ENCODE measurements around the gene DGCR8. TPM values are rescaled to one million over a fixed set of nuclear protein-coding genes. Genes with fewer than 3 reads are reported as not detected.

DGCR8 gene
- total RNA-seq, 1 experiment from 2014 or later: 23.0 TPM

DNA sequence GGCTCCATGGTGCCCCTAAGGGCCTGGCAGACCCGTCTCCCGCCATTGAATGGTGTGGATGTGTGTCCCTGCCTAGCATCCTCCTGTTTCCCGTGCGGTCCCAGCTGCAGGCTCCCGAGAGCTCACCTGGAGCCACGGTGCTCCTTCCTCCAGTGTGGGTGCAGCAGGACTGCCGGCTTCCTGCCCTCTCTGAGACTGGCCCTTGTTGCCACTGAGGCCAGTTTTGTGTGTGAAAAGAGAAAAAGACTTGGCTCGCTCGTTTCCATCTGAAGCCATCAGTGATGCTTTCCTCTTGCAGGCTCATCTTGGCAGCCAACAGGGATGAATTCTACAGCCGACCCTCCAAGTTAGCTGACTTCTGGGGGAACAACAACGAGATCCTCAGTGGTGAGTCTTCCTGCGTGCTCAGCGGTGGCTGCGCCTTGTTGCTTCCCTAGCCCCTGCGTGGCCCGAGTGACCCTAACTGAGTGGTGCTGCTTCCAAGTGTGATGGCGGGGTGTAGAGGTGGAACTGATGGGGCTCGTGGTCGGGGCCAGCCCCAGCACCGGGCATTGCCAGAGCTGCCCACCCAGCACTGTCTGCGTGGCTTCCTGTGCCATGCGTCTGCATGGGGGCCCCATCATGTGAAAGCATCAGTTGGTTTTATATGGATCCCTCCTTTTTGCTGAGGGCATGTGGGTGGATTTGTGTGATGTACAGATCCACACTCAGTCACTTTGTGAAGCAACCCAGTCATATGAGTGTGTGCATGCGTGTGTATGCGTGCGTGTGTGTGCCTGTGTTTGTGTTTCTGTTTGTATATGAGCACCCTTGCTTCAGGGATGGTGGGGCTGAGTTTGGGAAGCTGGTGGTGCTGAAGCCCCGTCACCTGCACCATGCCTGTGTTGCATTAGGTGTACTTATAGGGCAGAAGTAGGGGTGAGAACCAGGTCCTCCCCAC is 36.7 kb upstream of the DGCR8 start:
- H3K27me3 ChIP-seq (ENCODE audit: control insufficient read depth, insufficient read depth, low read length): no peaks in the 10 kb centered on the region
- no peaks in the 10 kb centered on the region; the same call in 1 of the 2 replicates for H3K36me3 ChIP-seq (replicated peaks; ENCODE audit: control insufficient read depth, insufficient read depth, low read length)
- DNase-seq: no peak
- H3K4me3 ChIP-seq (ENCODE audit: insufficient read depth, low read depth, low read length): no peak overlapping the region

DNA sequence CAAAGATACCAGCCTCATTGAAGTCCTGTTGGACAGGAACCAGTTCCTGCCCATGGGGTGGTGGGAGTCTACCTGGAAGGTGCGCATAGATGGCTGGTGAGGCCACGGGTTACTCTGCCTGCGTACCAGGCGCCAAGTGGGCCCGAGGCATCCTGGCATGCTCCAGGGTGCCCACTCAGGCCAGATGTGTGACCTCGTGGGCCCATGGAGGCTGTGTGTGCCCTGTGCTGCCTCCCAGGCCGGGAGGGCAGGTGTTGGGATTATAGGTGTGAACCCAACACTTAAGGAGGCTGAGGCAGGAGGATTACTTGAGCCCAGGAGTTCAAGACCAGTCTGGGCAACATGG is 36.1 kb upstream of the DGCR8 start:
- no peaks in the 10 kb centered on the region; the same call in 1 of the 2 replicates for H3K36me3 ChIP-seq (replicated peaks; ENCODE audit: control insufficient read depth, insufficient read depth, low read length)
- H3K27me3 ChIP-seq (ENCODE audit: control insufficient read depth, insufficient read depth, low read length): no peaks in the 10 kb centered on the region
- DNase-seq: no peak
- H3K4me3 ChIP-seq (ENCODE audit: insufficient read depth, low read depth, low read length): no peak overlapping the region

DNA sequence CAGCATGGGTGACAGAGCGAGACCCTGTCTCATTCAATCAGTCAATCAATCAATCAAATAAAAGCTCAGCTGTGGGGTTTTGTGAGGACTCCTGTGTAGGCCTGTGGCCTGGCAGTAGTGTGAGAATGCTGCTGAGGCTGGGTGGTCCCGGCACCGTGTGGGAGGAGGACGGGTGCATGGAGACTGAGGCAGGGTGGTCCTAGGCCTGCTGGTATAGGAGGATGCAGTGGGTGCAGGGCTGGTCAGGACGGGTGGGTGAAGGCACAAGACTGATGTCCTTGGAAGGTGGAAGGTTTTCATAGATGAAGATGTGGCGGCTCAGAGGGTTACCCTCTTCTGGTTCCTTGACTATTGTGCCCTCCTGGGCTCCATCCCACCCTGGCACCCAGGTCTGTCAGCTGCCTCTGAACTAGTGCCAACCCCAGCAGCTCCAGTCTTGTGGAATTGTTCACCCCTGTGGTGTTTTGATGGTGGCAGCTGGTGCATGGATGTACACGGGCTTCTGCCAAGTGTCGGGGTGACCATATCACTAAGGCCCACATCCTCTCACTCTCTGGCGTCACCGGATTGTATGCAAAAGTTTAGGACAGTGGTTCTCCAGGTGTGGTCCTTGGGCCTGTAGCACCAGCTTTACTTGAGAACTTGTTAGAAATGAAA is 35.4 kb upstream of the DGCR8 start:
- Histone ChIP-seq H3K36me3 (replicated peaks; ENCODE audit: control insufficient read depth, insufficient read depth, low read length) (no peaks in the 10 kb centered on the region; the same call in 1 of the 2 replicates), H3K4me3 (ENCODE audit: insufficient read depth, low read depth, low read length) (no peak overlapping the region), H3K27me3 (ENCODE audit: control insufficient read depth, insufficient read depth, low read length) (no peaks in the 10 kb centered on the region)
- DNase-seq: no peak

GRCh38 chr22:20046730-20047129 is 33.3 kb upstream of the DGCR8 start:
- Histone ChIP-seq H3K4me3 (ENCODE audit: insufficient read depth, low read depth, low read length) (no peak overlapping the region), H3K27me3 (ENCODE audit: control insufficient read depth, insufficient read depth, low read length) (no peaks in the 10 kb centered on the region), H3K36me3 (replicated peaks; ENCODE audit: control insufficient read depth, insufficient read depth, low read length) (no peaks in the 10 kb centered on the region; the same call in 1 of the 2 replicates)
- no peak for DNase-seq

GRCh38 chr22:20051927-20052308 is 28.1 kb upstream of the DGCR8 start:
- no peaks in the 10 kb centered on the region for H3K27me3 ChIP-seq (ENCODE audit: control insufficient read depth, insufficient read depth, low read length)
- no peak overlapping the region for H3K4me3 ChIP-seq (ENCODE audit: insufficient read depth, low read depth, low read length)
- no peaks in the 10 kb centered on the region for H3K36me3 ChIP-seq (replicated peaks; ENCODE audit: control insufficient read depth, insufficient read depth, low read length)
- DNase-seq: no peak

DNA sequence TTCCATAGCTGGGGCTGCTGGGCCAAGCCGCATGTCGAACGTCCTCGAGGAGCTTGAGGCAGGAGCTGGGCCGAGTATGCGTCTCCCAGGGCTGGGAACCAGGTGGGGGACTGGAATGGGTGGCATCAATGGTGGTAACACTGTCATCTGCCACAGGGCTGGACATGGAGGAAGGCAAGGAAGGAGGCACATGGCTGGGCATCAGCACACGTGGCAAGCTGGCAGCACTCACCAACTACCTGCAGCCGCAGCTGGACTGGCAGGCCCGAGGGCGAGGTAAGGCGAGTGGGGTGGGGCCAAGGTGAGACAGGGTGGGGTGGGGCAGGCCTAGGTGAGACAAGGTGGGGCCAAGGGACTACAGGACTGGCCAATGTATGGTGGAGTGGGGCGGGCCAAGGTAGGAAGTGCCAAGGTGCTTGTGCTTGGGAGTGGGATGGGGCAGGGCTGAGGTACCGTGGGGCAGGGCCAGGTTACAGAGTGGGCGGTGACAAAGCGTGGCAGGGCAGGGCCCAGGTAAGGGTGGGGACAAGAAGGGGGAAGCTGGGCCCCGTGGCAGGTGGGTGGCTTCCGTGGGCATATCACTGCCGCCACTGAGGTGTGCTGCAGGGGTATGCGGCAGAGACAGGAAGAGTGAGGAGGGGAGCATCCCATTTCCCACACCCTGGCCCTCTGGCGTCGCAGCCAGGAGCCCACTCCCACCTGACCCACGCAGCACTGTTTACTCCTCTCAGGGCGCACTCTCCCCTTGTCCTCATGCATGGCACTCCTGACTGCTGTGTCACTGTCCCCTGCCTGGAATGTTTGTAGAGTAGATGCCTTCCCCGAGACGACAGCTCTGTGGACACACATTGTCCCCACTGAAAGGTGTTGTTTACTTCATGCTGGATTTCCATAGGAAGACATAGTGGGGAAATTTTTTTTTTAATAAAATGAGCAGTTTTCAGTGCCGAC is 27.5 kb upstream of the DGCR8 start:
- Histone ChIP-seq H3K4me3 (ENCODE audit: insufficient read depth, low read depth, low read length) (no peak overlapping the region), H3K36me3 (replicated peaks; ENCODE audit: control insufficient read depth, insufficient read depth, low read length) (no peaks in the 10 kb centered on the region), H3K27me3 (ENCODE audit: control insufficient read depth, insufficient read depth, low read length) (no peaks in the 10 kb centered on the region)
- no peak for DNase-seq

DNA sequence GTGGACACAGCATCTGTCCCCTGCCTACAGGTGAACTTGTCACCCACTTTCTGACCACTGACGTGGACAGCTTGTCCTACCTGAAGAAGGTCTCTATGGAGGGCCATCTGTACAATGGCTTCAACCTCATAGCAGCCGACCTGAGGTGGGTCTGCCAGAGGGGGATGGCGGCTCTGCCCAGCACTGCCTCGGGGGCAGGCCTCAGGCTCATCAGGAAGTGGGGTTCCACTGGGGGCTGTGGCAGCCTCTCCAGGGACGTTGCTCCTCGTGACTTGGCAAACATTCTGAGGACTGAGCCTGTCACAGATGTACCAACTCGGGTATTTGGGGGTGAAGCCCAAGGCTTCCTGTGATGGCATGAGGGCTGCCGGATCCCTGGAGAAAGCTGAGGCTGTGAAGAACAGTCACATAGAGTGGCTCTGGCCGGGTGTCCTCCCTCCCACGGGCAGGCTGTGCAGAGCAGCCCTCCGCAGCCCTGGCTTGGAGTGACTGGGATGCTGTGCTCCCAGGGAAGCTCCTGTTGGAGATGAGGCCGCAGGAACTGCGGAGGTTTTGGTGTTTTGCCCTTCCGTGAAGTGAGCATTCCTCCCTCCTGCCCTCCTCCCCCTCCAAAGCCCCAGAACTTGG is 26.5 kb upstream of the DGCR8 start:
- H3K4me3 ChIP-seq (ENCODE audit: insufficient read depth, low read depth, low read length): no peak overlapping the region
- DNase-seq: no peak
- no peaks in the 10 kb centered on the region for H3K36me3 ChIP-seq (replicated peaks; ENCODE audit: control insufficient read depth, insufficient read depth, low read length)
- no peaks in the 10 kb centered on the region for H3K27me3 ChIP-seq (ENCODE audit: control insufficient read depth, insufficient read depth, low read length)

DNA sequence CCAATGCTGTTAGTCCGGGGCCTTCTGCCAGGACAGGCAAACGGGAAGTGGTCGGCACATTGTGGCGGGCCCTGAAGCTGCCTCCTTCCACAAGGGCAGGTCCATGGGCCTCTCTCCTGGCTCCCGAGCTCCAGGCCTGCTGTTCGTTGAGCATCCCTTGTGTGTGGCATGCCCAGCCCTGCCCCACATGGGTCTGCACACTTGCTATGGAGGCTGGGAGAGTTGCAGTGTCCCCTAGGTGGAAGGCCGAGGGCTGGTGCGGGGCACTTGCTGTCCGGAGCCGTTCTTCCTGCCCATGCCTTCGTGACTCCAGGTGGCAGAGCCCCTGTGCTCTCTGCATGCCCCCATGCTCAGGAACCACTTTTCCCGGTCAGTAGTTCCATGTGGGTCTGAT is 26.0 kb upstream of the DGCR8 start:
- H3K36me3 ChIP-seq (replicated peaks; ENCODE audit: control insufficient read depth, insufficient read depth, low read length): no peaks in the 10 kb centered on the region
- H3K27me3 ChIP-seq (ENCODE audit: control insufficient read depth, insufficient read depth, low read length): no peaks in the 10 kb centered on the region
- no peak overlapping the region for H3K4me3 ChIP-seq (ENCODE audit: insufficient read depth, low read depth, low read length)
- no peak for DNase-seq

DNA sequence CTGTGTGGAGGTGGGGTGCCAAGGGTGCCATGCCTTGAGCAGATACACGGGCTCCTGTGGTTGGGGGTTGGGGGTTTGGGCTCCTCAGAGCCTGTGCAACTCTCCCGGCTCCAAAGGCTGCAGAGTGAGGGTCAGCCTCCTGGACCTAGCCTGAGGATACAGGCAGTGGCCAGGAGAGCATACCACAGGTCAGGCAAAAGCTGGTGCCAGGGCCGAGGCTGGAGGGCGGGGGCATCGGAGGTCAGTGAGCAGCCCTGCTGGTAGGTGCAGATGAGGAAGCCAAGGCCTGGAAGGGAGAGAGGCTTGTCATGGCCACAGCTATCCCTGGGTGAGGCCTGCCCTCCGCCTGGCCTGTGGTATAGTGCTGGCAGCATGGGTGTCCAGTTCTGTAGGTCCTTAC is 25.6 kb upstream of the DGCR8 start:
- no peaks in the 10 kb centered on the region for H3K27me3 ChIP-seq (ENCODE audit: control insufficient read depth, insufficient read depth, low read length)
- DNase-seq: no peak
- no peaks in the 10 kb centered on the region for H3K36me3 ChIP-seq (replicated peaks; ENCODE audit: control insufficient read depth, insufficient read depth, low read length)
- no peak overlapping the region for H3K4me3 ChIP-seq (ENCODE audit: insufficient read depth, low read depth, low read length)

DNA sequence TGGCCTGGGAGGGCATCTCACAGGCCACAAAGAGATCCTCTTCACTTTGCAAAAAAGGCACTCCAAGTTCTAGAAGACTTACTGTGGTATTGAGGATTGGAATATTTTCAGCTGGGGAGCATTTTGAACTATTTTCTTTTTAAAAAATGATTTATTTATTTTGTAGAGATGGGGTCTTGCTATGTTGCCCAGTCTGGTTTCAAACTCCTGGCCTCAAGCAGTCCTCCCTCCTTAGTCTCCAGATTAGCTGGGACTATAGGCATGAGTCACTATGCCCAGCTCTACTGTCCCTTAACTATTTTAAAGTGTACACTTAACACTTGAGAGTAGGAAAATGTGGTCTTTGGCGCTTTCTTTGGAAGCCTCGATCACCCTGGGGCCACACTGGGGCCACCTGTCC is 24.9 kb upstream of the DGCR8 start:
- Histone ChIP-seq H3K4me3 (ENCODE audit: insufficient read depth, low read depth, low read length) (no peak overlapping the region), H3K36me3 (replicated peaks; ENCODE audit: control insufficient read depth, insufficient read depth, low read length) (no peaks in the 10 kb centered on the region), H3K27me3 (ENCODE audit: control insufficient read depth, insufficient read depth, low read length) (no peaks in the 10 kb centered on the region)
- no peak for DNase-seq

GRCh38 chr22:20055654-20056053 is 24.4 kb upstream of the DGCR8 start:
- Histone ChIP-seq H3K36me3 (replicated peaks; ENCODE audit: control insufficient read depth, insufficient read depth, low read length) (no peaks in the 10 kb centered on the region), H3K27me3 (ENCODE audit: control insufficient read depth, insufficient read depth, low read length) (no peaks in the 10 kb centered on the region), H3K4me3 (ENCODE audit: insufficient read depth, low read depth, low read length) (no peak overlapping the region)
- DNase-seq: no peak

- no peaks in the 10 kb centered on the region for H3K36me3 ChIP-seq (replicated peaks; ENCODE audit: control insufficient read depth, insufficient read depth, low read length)
- H3K27me3 ChIP-seq (ENCODE audit: control insufficient read depth, insufficient read depth, low read length): no peaks in the 10 kb centered on the region
- no peak for DNase-seq
- no peak overlapping the region for H3K4me3 ChIP-seq (ENCODE audit: insufficient read depth, low read depth, low read length)
These were observed 23.9 kb upstream of the DGCR8 start for GRCh38 chr22:20056161-20056560.

DNA sequence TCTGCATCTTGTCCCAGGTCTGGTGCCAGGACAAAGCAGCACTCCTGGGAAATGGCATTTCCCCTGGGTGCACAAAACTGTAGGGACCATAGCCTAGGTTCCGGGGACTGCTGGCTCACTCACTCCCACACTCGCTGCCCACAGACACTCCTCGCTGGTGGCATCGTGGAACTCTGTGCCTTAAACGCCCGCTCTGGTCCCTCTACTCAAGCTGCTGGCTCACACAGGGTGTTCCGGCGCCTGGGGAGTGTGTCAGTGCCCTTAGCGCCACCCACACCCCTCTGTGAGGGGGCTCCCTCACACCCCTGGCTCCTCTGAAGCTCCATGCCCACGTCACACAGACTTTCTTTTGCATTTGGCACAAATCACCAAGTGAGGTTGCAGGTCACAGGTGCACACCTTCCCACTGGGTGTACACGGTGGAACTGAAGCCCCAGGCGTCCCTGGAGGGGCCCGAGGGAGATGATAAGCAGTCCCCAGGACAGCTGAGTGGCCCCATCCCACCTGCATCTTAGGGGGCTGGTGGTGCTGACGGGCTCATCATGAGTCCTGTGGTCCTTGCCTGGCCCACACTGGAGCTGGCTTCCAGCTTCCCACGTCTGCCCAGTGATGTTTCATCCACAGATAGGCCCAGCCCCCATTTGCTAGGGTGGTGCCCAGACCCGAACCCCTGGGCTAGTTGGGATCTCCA is 23.2 kb upstream of the DGCR8 start:
- no peak for DNase-seq
- Histone ChIP-seq H3K36me3 (replicated peaks; ENCODE audit: control insufficient read depth, insufficient read depth, low read length) (no peaks in the 10 kb centered on the region), H3K27me3 (ENCODE audit: control insufficient read depth, insufficient read depth, low read length) (no peaks in the 10 kb centered on the region), H3K4me3 (ENCODE audit: insufficient read depth, low read depth, low read length) (no peak overlapping the region)

Measured in H7 (cell line).